ENCODE measurements around the gene DEXI.

GRCh38 chr16:10927497-10928112 is 14.7 kb downstream of the DEXI start:
- TF ChIP-seq CTCF (IDR thresholded peaks at IDR 0.05) (no peak), POLR2A (IDR thresholded peaks at IDR 0.05) (no peak)

Data from body of pancreas (tissue), 4 donors.